CD4-positive, alpha-beta T cell treated with Interleukin-2 at 100 ng/mL for 4 hours (primary cell): ENCODE results near the gene WDR27.

Source experiments
- DNase-seq: peaks from one replicate; pipeline ENCODE4 v3.0.0-alpha.2; 2020; ENCODE audit warnings: low spot score

Gene WDR27

GRCh38 chr6:169564453-169565240 lies 137.2 kb downstream of the WDR27 start:
- DNase-seq = no peak

GRCh38 chr6:169561665-169562064 lies 140.2 kb downstream of the WDR27 start:
- DNase-seq = no peak

- no peak for DNase-seq
Observed at GRCh38 chr6:169559592-169559991, 142.2 kb downstream of the WDR27 start.

GRCh38 chr6:169558774-169559441 lies 142.9 kb downstream of the WDR27 start:
- DNase-seq = no peak

GRCh38 chr6:169558378-169558773 lies 143.5 kb downstream of the WDR27 start:
- no peak for DNase-seq

GRCh38 chr6:169557887-169558286 lies 143.9 kb downstream of the WDR27 start:
- no peak for DNase-seq

GRCh38 chr6:169556758-169557548 lies 144.9 kb downstream of the WDR27 start:
- DNase-seq = no peak

GRCh38 chr6:169555971-169556617 lies 145.7 kb downstream of the WDR27 start:
- no peak for DNase-seq

GRCh38 chr6:169545982-169546381 lies 155.8 kb downstream of the WDR27 start:
- DNase-seq = no peak

- no peak for DNase-seq
Observed at GRCh38 chr6:169543704-169544103, 158.1 kb downstream of the WDR27 start.

GRCh38 chr6:169542491-169542890 lies 159.3 kb downstream of the WDR27 start:
- no peak for DNase-seq

GRCh38 chr6:169539176-169539897 lies 162.5 kb downstream of the WDR27 start:
- no peak for DNase-seq

- no peak for DNase-seq
Observed at GRCh38 chr6:169536446-169537170, 165.2 kb downstream of the WDR27 start.

- no peak for DNase-seq
Observed at GRCh38 chr6:169534039-169534421, 167.8 kb downstream of the WDR27 start.

GRCh38 chr6:169533301-169534038 lies 168.4 kb downstream of the WDR27 start:
- no peak for DNase-seq

GRCh38 chr6:169530752-169531123 lies 171.1 kb downstream of the WDR27 start:
- DNase-seq = no peak

- no peak for DNase-seq
Observed at GRCh38 chr6:169529931-169530751, 171.7 kb downstream of the WDR27 start.

- no peak for DNase-seq
Observed at GRCh38 chr6:169528755-169529154, 173.1 kb downstream of the WDR27 start.

- no peak for DNase-seq
Observed at GRCh38 chr6:169527306-169527705, 174.5 kb downstream of the WDR27 start.
